ENCODE results near the gene EFCAB13. TPM values are rescaled to one million over a fixed set of nuclear protein-coding genes. Genes with fewer than 3 reads are reported as not detected.

The EFCAB13 gene
- total and polyA plus RNA-seq, 2 donors (not counting 1 experiment from before 2014, with no cell fraction given), result 1.3 to 9.2 TPM

DNA sequence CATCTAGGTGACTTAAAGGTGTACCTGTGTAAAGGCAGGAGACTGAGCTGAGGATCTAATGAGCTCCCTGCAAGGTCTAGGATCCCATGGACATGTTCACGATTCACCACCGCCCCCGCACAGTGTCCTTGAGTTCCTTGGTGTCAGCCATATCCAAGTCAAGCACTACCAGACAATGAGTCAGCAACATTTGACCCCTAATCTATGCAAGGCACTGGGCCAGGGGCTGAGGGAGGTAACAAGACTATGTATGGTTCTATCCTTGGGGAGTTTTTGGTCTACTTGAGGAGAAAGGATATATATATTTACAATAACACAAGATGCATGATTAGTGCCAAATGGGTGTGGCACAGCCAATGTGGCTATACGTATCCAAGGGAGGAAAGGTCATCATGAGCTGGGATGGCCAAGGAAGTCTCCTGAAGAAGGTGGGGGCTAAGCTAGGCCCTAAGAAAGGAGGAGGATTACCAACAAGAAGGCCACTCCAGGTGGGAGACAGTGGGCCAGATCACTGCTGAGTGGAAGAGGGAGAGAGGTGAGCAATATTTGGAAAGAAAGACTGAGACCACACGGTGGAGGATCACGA, 35.1 kb upstream of the EFCAB13 start:
- peak; percentile 62 to 69 for DNase-seq (ENCODE audit: low read depth in 2 of 2)
- no peak overlapping the region for H2AFZ ChIP-seq (ENCODE audit: low read length)
- no peak overlapping the region for H3K9ac ChIP-seq (ENCODE audit: insufficient read depth, low read length)
- no peaks in the 10 kb centered on the region for H3K27me3 ChIP-seq (ENCODE audit: control insufficient read depth, insufficient read depth, low read length)
- H3K79me2 ChIP-seq (ENCODE audit: control insufficient read depth, insufficient read depth, low read length), result no peaks in the 10 kb centered on the region
- no peaks in the 10 kb centered on the region for H4K20me1 ChIP-seq (ENCODE audit: control insufficient read depth, extremely low read depth, insufficient read depth, low read length)
- H3K4me2 ChIP-seq (ENCODE audit: extremely low read depth, insufficient read depth, low read length), result peak overlapping the region; percentile 33
- TF ChIP-seq, protein P1, sequence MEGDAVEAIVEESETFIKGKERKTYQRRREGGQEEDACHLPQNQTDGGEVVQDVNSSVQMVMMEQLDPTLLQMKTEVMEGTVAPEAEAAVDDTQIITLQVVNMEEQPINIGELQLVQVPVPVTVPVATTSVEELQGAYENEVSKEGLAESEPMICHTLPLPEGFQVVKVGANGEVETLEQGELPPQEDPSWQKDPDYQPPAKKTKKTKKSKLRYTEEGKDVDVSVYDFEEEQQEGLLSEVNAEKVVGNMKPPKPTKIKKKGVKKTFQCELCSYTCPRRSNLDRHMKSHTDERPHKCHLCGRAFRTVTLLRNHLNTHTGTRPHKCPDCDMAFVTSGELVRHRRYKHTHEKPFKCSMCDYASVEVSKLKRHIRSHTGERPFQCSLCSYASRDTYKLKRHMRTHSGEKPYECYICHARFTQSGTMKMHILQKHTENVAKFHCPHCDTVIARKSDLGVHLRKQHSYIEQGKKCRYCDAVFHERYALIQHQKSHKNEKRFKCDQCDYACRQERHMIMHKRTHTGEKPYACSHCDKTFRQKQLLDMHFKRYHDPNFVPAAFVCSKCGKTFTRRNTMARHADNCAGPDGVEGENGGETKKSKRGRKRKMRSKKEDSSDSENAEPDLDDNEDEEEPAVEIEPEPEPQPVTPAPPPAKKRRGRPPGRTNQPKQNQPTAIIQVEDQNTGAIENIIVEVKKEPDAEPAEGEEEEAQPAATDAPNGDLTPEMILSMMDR (conservative IDR thresholded peaks at IDR 0.05 in 1 of 2, IDR thresholded peaks at IDR 0.05 in 1 of 2; ENCODE audit: low read depth in 1 of 2, low read length in 2 of 2), result no peak
- TF ChIP-seq EZH2 (IDR thresholded peaks at IDR 0.05; ENCODE audit: low read length, missing control alignments), result no peak
- no peak overlapping the region for H3K27ac ChIP-seq (ENCODE audit: insufficient read depth, low read length)
- H3K4me3 ChIP-seq (replicated peaks in 1 of 4; ENCODE audit: control extremely low read depth in 1 of 4, insufficient read depth in 1 of 4, low read depth in 3 of 4, low read length in 4 of 4), result no peak overlapping the region
- peaks cover 4% of the 10 kb centered on the region for H3K36me3 ChIP-seq (ENCODE audit: control insufficient read depth, insufficient read depth, low read length)
- H3K4me1 ChIP-seq (ENCODE audit: control insufficient read depth, extremely low read depth, insufficient read depth, low read length), result peaks cover 4% of the 10 kb centered on the region
- no peaks in the 10 kb centered on the region for H3K9me3 ChIP-seq (ENCODE audit: control insufficient read depth, insufficient read depth, low read depth, low read length)

DNA sequence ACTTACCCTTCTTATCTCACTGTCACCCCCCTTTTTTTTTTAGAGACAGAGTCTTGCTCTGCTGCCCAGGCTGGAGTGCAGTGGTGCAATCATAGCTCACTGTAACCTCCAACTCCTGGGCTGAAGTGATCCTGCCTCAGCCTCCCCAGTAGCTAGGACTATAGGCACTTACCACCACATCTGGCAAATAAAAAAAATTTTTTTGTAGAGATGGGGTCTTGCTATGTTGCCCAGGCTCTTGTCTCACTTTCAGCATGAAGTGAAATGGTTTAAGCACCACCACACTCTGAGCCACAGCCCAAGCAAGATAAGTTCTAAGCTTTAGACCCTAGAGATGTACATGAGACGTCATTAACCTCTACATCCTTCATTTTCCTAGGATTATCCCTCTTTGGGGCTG, 34.5 kb upstream of the EFCAB13 start:
- no peak overlapping the region for H3K4me2 ChIP-seq (ENCODE audit: extremely low read depth, insufficient read depth, low read length)
- no peak overlapping the region for H3K9ac ChIP-seq (ENCODE audit: insufficient read depth, low read length)
- no peak overlapping the region for H2AFZ ChIP-seq (ENCODE audit: low read length)
- DNase-seq (ENCODE audit: low read depth in 2 of 2), result no peak
- H3K27me3 ChIP-seq (ENCODE audit: control insufficient read depth, insufficient read depth, low read length), result no peaks in the 10 kb centered on the region
- H3K9me3 ChIP-seq (ENCODE audit: control insufficient read depth, insufficient read depth, low read depth, low read length), result no peaks in the 10 kb centered on the region
- TF ChIP-seq, protein P1 (conservative IDR thresholded peaks at IDR 0.05 in 1 of 2, IDR thresholded peaks at IDR 0.05 in 1 of 2; ENCODE audit: low read depth in 1 of 2, low read length in 2 of 2), result no peak
- TF ChIP-seq EZH2 (IDR thresholded peaks at IDR 0.05; ENCODE audit: low read length, missing control alignments), result no peak
- H3K79me2 ChIP-seq (ENCODE audit: control insufficient read depth, insufficient read depth, low read length), result no peaks in the 10 kb centered on the region
- peaks cover 4% of the 10 kb centered on the region for H3K36me3 ChIP-seq (ENCODE audit: control insufficient read depth, insufficient read depth, low read length)
- no peak overlapping the region for H3K4me3 ChIP-seq (replicated peaks in 1 of 4; ENCODE audit: control extremely low read depth in 1 of 4, insufficient read depth in 1 of 4, low read depth in 3 of 4, low read length in 4 of 4)
- peaks cover 7% of the 10 kb centered on the region for H3K4me1 ChIP-seq (ENCODE audit: control insufficient read depth, extremely low read depth, insufficient read depth, low read length)
- no peak overlapping the region for H3K27ac ChIP-seq (ENCODE audit: insufficient read depth, low read length)
- H4K20me1 ChIP-seq (ENCODE audit: control insufficient read depth, extremely low read depth, insufficient read depth, low read length), result no peaks in the 10 kb centered on the region

DNA sequence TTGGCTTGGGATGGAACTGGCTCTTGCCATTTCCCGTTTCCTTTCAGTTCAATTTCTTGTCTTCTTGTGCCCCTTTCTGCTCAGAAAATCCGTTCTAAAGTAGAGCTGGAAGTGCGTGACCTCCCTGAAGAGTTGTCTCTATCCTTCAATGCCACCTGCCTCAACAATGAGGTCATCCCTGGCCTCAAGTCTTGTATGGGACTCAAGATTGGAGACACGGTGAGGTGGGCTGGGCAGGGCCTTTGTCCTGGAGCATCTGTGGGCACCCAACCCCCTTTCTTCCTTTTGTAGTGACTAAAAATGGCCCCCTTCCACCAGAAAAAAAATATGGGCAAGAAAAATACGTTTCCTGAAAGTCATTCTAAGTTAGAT, 32.9 kb upstream of the EFCAB13 start:
- Histone ChIP-seq H2AFZ (ENCODE audit: low read length) (no peak overlapping the region), H3K4me2 (ENCODE audit: extremely low read depth, insufficient read depth, low read length) (no peak overlapping the region), H3K9me3 (ENCODE audit: control insufficient read depth, insufficient read depth, low read depth, low read length) (no peaks in the 10 kb centered on the region), H3K4me3 (replicated peaks in 1 of 4; ENCODE audit: control extremely low read depth in 1 of 4, insufficient read depth in 1 of 4, low read depth in 3 of 4, low read length in 4 of 4) (no peak overlapping the region), H3K27me3 (ENCODE audit: control insufficient read depth, insufficient read depth, low read length) (no peaks in the 10 kb centered on the region), H3K79me2 (ENCODE audit: control insufficient read depth, insufficient read depth, low read length) (no peaks in the 10 kb centered on the region), H3K4me1 (ENCODE audit: control insufficient read depth, extremely low read depth, insufficient read depth, low read length) (peaks cover 17% of the 10 kb centered on the region), H3K27ac (ENCODE audit: insufficient read depth, low read length) (no peak overlapping the region), H3K36me3 (ENCODE audit: control insufficient read depth, insufficient read depth, low read length) (peaks cover 4% of the 10 kb centered on the region), H3K9ac (ENCODE audit: insufficient read depth, low read length) (no peak overlapping the region), H4K20me1 (ENCODE audit: control insufficient read depth, extremely low read depth, insufficient read depth, low read length) (no peaks in the 10 kb centered on the region)
- no peak for DNase-seq (ENCODE audit: low read depth in 2 of 2)
- TF ChIP-seq, protein P1 (conservative IDR thresholded peaks at IDR 0.05 in 1 of 2, IDR thresholded peaks at IDR 0.05 in 1 of 2; ENCODE audit: low read depth in 1 of 2, low read length in 2 of 2), result no peak
- no peak for TF ChIP-seq EZH2 (IDR thresholded peaks at IDR 0.05; ENCODE audit: low read length, missing control alignments)

All from fibroblast of lung (primary cell).